ENCODE results near the gene C6orf15.

The C6orf15 gene

DNA sequence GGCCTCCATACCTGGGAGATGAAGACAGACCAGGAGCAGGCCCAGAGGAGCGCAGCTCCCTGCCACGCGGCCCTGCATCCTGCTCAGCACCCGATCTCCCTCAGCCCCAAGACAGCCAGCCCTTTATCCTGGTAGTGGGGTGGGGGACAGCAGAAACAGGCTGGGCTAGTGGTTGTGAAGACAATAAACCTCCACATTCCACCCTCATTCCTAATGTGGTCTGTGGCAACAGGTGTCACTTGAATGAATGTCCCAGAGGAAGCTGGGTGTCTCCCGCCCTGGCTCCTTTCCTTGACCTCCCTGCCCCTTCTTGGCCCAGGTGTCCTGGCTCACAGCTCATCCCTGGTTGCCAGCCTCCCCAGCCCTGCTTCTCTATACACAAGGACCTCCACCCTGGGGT lies at the start of gene C6orf15:
TSS of gene C6orf15 (minus strand) at position 98 of the 400 bp plus-strand sequence. CDS start at position 78, 20 bp downstream.
- in situ Hi-C loops (cut with MboI; ENCODE audit: low sequenced_read_pairs), result no loop called here

DNA sequence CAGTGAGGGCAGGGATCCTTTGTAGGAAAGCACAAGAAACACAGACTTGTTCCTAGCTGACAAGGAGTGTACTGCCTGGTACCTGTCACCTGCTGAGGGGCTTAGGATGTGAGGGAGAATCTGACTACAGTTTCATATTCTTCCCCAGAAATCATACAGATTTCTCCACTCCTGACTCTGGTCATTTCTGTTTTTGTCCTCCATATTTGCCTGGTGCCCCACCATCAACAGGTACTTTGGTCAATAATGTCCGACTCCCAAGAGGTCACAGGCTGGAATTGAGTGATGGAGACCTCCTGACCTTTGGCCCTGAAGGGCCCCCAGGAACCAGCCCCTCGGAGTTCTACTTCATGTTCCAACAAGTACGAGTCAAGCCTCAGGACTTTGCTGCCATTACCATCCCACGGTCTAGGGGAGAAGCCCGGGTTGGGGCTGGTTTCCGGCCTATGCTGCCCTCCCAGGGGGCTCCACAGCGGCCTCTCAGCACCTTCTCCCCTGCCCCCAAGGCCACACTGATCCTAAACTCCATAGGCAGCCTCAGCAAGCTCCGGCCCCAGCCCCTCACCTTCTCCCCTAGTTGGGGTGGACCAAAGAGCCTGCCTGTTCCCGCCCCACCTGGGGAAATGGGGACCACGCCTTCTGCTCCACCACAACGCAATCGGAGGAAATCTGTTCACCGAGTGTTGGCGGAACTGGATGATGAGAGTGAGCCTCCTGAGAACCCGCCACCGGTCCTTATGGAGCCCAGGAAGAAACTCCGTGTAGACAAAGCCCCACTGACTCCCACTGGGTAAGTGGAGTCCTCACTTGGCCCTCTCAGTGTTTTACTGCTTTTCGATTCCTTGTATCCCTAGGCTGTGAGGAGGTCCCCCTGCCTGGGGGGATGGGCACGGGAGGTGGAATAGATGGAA lies 49.1 kb upstream of the C6orf15 start:
- in situ Hi-C loops (cut with MboI; ENCODE audit: low sequenced_read_pairs), result no loop called here

DNA sequence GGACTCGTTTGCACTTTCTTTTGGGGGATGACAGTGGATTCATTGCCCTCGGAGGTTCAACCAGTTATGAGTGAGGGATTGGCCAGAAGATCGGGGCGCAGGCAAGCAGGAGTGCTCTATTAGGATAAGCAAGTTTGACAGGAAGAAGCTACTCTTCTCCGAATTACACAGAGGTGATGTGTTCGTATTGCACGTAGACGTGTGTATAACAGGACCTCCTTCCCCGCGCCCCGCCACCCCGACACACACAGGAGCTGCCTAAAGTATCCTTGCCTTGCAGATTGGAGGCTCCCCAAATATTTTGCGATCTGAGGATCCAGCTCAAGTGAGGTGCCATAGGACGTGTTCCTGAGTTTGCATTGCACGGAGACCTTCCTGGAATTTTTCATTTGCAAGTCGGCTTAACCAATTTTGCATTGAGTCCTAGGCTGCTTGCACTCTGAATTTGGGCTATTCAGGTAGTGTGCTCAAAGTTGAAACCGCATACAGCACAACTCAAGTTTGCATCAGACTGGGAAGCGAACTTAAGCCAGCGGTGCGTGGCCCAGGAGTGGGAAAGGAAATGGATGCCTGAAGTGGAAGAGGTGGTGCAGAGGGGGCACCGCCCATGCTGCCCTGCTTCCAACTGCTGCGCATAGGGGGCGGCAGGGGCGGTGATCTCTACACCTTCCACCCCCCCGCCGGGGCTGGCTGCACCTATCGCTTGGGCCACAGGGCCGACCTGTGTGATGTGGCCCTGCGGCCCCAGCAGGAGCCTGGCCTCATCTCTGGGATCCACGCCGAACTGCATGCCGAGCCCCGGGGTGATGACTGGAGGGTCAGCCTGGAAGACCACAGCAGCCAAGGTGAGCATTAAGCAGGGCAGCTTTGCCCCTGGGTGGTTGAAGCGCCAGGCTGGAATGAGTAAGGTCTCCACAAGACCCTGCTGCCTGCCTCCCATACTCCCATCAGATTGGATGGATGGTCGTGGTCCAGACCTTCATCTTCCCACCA lies 46.8 kb upstream of the C6orf15 start:
- in situ Hi-C loops (cut with MboI; ENCODE audit: low sequenced_read_pairs), result no loop called here

DNA sequence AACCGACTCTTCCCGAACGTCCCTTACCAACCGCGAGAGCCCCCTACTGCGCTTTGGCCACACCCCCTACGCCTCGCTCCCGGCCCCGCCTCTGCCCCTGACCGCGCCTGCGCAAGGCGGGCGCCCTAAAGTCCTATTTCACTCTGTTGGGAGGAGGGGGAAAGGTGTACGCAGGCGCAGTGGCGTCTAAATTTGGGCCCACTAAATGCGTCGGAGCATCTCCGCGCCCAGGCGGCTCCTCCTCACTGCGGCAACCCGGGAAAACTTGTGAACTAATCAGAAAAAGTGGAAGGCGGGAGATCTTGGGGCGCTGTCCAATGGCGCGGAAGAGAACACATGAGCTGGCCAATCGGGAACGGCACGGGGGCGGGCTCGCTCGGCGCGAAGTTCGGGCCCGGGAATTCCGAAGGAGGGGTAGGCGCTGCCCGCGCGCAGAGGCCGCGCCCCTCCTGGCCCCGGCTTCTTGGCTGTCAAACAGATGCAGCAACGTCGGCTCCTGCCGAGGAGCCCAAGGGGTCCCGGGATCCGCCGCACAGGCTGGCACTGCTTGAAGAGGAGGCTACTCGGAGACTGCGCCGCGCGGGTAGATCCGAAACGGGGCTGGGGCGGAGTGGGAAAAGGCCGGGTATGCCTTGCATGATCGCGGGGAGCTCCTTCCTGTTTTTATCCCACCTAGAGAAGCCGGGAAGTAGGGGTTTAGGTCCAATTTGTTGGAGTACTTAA lies 45.9 kb upstream of the C6orf15 start, which contains the start of gene TCF19:
TSS of gene TCF19 (plus strand) at position 450 of the 723 bp plus-strand sequence. CDS start 881 bp downstream, outside the sequence.
- in situ Hi-C loops (cut with MboI; ENCODE audit: low sequenced_read_pairs), result no loop called here

DNA sequence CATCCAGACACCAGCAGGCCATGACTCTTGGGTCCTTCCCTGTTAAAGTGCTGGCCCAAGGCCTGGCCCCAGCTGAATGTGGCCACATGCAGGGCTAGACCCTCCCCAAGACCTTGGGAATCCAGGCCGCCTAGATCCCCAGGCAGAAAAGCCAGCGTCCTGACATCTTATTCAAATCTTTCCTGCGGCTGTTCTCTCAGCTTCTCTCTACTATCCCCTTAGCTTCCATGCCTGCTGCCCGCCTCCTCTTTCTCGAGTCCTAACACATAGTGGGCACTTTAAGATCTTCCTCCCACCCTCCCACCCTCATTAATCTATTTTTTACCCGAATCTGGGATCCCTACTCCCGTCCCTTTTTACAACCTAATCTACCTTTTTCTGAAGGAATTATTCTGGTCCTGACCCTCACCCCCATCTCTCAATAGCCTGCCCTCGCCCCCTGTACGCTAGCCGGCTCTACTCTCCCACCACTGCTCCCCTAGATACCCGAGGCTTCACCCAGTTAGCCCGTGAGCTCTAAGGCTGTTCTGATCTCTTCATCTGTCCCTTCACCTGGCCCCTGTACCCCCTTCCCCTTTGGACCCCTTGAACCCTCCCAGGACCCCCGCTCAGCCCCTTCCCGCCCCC lies 45.3 kb upstream of the C6orf15 start, which contains the start of gene CCHCR1:
TSS of gene CCHCR1 (minus strand) at position 290 of the 627 bp plus-strand sequence. CDS start at position 88, 202 bp downstream.
- in situ Hi-C loops (cut with MboI; ENCODE audit: low sequenced_read_pairs), result no loop called here

DNA sequence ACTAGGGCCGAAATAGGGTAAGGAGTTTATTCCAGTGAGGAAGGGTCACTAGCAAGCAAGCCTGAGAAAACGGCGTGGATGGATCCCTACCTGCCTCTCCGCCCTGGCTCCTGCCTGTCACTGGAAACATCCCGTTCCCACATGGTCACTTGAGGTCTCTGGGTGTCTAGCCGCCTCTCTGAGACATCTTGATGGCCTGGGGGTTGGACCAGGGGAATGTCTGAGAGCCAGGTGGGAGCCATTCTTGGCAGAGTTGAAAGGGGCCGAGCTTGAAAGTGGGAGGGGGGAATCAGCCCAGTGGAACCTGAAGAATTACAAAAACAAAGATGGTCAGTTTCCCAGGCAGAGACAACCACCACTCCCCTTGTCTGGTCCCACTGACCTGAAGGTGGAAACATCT lies 44.3 kb upstream of the C6orf15 start:
- in situ Hi-C loops (cut with MboI; ENCODE audit: low sequenced_read_pairs), result no loop called here

DNA sequence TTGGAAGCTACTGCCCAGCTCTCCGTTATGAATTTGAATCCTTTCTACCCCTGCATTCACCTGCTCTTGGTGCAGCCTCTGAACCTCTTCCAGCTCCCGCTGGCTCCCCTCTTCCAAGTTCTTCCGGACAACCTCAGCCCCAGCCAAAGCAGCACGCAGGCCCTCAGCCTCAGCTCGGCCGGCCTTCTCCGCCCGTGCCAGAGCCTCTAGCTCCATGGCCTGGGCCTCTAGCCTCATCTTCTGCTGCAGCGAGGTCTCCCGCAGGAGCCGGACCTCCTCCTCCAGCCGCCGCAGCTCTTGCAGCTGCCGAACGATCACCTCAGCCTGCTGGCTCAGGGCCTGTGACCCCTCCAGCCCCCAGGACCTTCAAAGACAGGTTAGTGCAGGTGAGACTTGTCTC lies 42.1 kb upstream of the C6orf15 start:
- in situ Hi-C loops (cut with MboI; ENCODE audit: low sequenced_read_pairs), result no loop called here

DNA sequence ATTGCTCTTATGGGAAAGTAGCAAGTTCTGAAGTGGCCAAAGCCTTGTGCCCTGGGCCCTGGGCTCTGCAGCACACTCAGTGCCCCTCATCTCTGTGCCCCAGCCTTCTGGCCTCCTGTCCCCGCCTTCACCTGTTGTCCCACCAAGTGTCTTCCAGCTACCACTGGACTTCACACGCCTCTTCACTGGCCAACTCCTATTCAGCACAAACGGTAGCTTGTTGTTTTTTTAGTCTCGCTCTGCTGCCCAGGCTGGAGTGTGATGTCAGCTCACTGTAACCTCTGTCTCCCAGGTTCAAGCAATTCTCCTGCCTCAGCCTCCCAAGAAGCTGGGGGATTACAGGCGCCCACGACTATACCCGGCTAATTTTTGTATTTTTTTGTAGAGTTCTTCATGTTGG lies 40.4 kb upstream of the C6orf15 start:
- in situ Hi-C loops (cut with MboI; ENCODE audit: low sequenced_read_pairs), result no loop called here

DNA sequence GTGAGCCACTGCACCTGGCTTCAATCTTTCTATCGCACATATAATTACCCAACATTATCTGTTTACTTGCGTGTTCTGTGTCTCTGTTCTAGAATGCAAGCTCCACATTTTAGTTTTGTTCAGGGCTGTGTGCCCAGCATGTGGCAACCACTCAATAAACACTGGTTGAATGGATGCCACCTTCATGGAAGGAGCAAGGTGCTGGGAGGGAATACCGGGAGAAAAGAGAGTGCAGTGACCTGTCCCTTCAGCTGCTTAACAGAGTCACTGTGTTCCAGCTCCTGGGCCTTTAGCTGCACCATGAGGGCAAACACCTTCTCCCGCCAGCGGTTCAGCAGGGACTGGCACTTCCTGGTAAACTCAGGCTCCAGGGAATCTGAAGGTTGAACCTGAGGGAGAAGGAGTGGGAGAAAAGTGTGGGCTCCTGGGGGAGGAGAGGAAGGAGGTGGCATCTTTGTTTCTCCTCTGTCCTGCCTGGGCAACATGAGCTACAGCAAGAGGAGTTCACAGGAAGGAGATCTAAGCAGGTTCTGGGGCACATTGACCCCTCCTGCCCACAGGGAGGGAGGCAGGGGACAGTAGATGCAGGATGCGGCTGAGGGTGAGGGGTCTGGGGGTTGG lies 37.6 kb upstream of the C6orf15 start:
- in situ Hi-C loops (cut with MboI; ENCODE audit: low sequenced_read_pairs), result no loop called here

DNA sequence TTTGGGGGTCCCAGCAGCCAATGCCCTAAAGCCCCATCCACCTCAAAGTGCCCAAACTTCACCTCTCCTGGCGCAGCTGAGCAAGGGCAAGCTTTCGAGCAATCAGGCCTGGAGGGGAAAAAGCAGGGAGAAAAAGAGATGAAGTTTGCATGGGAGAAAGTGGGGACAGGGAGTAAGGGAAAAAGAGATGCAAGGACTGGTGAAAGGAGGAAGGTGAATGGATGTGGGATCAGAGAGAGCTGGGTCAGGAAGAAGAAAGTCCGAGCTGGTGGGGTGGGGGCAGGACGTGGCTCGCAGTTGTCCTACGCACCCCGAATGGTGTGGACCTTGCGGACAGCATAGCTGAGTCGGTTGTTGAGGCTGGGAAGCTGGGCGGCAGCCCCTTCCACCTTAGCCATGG lies 33.0 kb upstream of the C6orf15 start:
- in situ Hi-C loops (cut with MboI; ENCODE audit: low sequenced_read_pairs), result no loop called here

DNA sequence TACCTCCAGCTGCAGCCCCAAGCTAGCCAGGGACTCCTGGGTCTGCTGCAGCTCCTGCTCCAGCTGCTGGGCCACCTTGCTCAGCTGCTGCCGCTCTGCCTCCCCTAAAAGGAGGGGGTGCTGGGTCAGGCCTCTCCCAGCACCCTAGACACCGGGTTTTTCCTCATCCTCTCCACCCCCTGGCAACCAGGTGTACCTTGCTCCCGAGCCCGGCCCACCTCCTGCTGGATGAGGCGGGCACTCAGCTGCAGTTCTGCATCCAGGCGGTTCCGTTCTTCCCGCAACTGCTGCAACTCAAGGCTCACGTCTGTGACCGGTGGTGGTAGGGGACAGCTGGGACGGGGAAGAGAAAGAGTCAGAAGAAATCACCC lies 32.6 kb upstream of the C6orf15 start:
- in situ Hi-C loops (cut with MboI; ENCODE audit: low sequenced_read_pairs), result no loop called here

DNA sequence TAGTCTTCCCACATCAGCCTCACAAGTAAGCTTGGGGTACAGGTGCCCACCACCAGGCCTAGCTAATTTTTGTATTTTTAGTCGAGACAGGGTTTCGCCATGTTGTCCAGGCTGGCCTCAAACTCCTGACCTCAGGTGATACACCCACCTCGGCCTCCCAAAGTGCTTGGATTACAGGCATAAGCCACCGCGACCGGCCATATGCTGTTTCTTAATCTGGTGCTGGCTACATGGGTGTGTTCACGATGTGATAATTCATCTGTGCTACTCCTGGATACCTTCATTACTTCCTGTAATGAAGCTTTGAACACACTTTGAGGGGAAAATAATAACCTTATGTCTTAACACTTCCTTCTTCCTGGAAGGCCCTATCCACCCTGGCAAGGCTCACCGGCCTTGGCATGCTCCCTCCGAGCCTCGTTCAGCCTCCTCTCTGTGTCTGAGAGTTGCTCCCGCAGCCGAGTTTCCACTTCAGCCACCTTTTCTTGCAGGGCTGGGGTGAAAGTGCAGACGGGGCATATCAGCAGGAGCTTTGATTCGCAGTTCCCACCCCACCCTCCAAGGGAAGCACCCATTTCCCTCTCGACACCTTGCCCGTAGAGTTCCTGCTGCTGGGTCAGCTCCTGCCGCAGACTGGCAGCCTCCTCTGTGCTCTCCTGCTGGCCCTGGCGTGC lies 32.1 kb upstream of the C6orf15 start:
- in situ Hi-C loops (cut with MboI; ENCODE audit: low sequenced_read_pairs), result no loop called here

DNA sequence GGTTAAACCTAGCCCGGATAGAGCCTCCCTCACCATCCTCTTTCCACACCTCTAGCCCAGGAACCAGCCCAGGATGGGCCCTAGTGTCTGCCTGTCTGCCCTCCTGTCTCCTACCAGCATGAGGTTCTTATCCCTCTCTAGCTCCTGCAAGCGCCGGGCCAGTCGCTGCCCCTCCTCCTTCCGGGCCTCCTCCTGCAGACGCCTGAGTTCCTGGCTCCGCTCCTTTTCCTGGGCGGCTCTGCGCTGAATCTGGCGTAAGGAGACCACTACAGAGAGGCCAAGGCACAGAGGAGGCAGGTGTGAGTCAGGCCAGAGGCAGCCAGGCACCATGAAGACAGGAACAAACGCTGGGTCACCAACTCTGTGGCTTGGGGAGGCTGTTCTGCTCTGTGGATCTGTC lies 30.8 kb upstream of the C6orf15 start:
- in situ Hi-C loops (cut with MboI; ENCODE audit: low sequenced_read_pairs), result no loop called here

DNA sequence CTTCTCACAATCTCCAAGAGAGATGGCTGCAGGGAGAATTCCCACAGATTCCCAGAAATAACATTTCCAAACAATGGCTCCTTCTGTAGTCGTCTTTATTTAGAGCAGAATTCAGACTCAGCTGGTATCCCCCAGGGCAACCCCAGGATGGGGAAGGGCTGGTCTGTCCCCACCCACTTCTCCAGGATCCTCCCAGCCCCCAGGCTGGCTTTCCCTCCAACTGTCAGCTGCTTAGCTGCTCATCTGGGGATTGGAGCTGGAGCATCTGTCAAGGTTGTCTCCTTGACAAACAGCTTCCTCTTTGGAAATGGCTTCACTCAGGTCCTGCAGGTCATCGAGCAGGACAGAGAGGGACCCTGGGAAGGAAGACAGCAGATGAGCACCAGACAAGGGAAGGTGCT lies 30.0 kb upstream of the C6orf15 start:
- in situ Hi-C loops (cut with MboI; ENCODE audit: low sequenced_read_pairs), result no loop called here

DNA sequence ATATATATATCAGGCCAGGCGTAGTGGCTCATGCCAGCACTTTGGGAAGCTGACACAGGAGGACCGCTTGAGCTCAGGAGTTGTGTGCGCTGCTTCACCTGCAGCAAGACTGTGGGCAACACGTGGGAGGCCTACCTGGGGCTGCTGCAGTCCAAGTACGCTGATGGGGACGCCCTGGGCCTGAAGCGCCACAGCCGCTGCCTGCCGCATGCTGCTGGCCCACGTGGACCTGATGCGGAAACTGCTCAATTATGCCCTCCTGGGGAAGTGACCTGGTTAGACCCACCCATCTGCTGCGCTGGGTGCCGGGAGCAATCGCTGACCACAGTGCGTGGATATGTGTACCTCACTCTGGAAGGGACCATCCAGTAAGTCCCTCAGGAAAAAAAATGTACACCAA lies 28.3 kb upstream of the C6orf15 start:
- in situ Hi-C loops (cut with MboI; ENCODE audit: low sequenced_read_pairs), result no loop called here

DNA sequence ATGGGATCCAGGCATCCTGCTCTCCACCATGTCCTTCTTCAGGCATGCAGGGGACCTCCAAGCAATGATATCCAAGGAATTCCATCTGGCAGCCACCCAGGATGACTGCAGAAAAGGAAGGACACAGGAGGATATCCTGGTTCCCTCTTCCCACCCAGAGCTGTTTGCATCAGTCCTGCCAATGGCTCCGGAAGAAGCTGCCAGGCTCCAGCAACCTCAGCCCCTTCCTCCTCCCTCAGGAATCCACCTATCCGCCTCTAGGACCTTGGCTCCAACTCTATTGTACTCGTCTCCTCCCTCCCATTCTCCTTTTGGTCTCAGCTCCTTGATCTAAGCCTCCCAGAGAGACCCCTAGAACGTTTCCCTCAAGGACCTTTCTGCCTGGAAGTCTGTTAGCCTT lies 27.2 kb upstream of the C6orf15 start:
- in situ Hi-C loops (cut with MboI; ENCODE audit: low sequenced_read_pairs), result loop anchor here (5.0 to 10.0 kb wide), 2 partner anchors 53 to 225 kb away; no protein-coding TSS in a partner anchor

DNA sequence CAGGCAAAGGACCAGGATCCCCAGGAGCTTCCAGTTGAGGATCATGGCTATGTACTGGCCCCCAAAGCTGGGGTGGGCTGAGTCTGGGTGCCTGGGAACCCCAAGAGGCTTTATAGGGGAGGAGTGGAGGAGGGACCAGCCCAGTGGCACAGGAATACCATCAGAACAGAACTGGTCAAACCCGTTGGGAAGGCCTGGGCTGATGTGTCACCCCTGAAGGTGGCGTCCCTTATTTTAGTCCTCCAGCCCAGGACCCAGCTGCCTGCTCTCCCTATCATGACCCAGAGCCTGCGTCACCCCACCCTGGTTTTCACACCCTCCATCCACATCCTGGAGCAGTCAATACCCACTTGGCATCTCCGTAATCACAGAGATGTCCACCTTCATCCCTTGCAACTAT lies 26.6 kb upstream of the C6orf15 start, which contains the start of gene PSORS1C2:
TSS of gene PSORS1C2 (minus strand) at position 85 of the 400 bp plus-strand sequence. CDS start at position 45, 40 bp downstream.
- in situ Hi-C loops (cut with MboI; ENCODE audit: low sequenced_read_pairs), result loop anchor here (5.0 to 10.0 kb wide), 2 partner anchors 53 to 226 kb away; no protein-coding TSS in a partner anchor

DNA sequence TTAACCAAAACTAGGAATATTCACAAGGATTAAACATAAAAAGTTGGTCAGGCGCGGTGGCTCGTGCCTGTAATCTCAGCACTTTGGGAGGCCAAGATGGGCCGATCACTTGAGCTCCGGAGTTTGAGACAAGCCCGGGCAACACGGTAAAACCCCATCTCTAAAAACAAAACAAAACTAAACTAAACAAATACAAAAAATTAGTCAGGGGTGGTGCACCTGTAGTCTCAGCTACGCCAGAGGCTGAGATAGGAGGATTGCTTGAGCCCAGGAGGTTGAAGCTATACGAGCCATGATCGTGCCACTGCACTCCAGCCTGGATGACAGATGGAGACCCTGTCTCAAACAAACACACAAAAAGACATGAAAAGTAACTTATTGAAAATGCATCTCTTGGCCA lies 23.3 kb upstream of the C6orf15 start:
- in situ Hi-C loops (cut with MboI; ENCODE audit: low sequenced_read_pairs), result loop anchor here (5.0 to 10.0 kb wide), 2 partner anchors 57 to 229 kb away; no protein-coding TSS in a partner anchor

DNA sequence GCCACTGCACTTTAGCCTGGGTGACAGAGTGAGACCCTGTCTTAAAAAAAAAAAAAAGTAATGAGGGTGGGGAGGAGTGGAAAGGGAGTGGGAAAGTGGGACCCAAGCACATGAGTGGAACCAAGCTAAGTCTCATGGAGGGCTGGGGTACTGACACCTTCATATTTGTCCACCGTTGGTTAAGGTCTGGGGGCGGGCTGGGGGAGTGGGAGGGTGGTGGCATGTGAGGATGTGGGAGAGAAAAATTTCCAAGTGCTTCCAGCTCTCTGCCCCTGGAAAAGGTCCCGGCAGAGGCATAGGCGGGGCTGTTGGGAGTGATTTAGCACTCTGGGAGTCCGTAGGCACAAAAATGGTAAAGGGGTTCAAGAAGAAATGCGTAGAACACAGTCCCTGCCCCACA lies 20.4 kb upstream of the C6orf15 start:
- in situ Hi-C loops (cut with MboI; ENCODE audit: low sequenced_read_pairs), result loop anchor here (10.0 kb wide), 1 partner anchor 232 kb away; no protein-coding TSS in a partner anchor

Data from HL-60/S4 treated with retinoic acid at 250 ng/mL for 4 days and 3 days (cell line).